ENCODE measurements around the gene ZBTB7B. TPM values are rescaled to one million over a fixed set of nuclear protein-coding genes. Genes with fewer than 3 reads are reported as not detected.

The ZBTB7B gene
- total RNA-seq, 1 donor from 2014 or later: 8.1 TPM

GRCh38 chr1:155035936-155036335 is 33.3 kb downstream of the ZBTB7B start:
- DNase-seq: no peak
- no peak for TF ChIP-seq CTCF (IDR thresholded peaks at IDR 0.05; ENCODE audit: partially characterized antibody, unreplicated experiment)
- H3K4me1 Mint-ChIP-seq (ENCODE audit: low read depth, unreplicated experiment): no peaks in the 10 kb centered on the region
- peaks cover 8% of the 10 kb centered on the region for H3K9me3 Mint-ChIP-seq (ENCODE audit: unreplicated experiment)
- H3K36me3 Mint-ChIP-seq (ENCODE audit: unreplicated experiment): no peaks in the 10 kb centered on the region
- no peak overlapping the region for H3K4me3 Mint-ChIP-seq (ENCODE audit: unreplicated experiment)
- peaks cover 4% of the 10 kb centered on the region for H3K27me3 Mint-ChIP-seq (ENCODE audit: unreplicated experiment)
- H3K27ac Mint-ChIP-seq (ENCODE audit: unreplicated experiment): no peak overlapping the region

- no peak for DNase-seq
- Mint-ChIP-seq H3K9me3 (ENCODE audit: unreplicated experiment) (peaks cover 8% of the 10 kb centered on the region), H3K27me3 (ENCODE audit: unreplicated experiment) (peaks cover 4% of the 10 kb centered on the region), H3K36me3 (ENCODE audit: unreplicated experiment) (no peaks in the 10 kb centered on the region), H3K27ac (ENCODE audit: unreplicated experiment) (no peak overlapping the region), H3K4me1 (ENCODE audit: low read depth, unreplicated experiment) (no peaks in the 10 kb centered on the region), H3K4me3 (ENCODE audit: unreplicated experiment) (no peak overlapping the region)
- TF ChIP-seq CTCF (IDR thresholded peaks at IDR 0.05; ENCODE audit: partially characterized antibody, unreplicated experiment): no peak
Measured at GRCh38 chr1:155037043-155037442, 34.4 kb downstream of the ZBTB7B start.

GRCh38 chr1:155037851-155038441 is 35.3 kb downstream of the ZBTB7B start:
- peak overlapping the region; percentile 5 for H3K4me3 Mint-ChIP-seq (ENCODE audit: unreplicated experiment)
- H3K4me1 Mint-ChIP-seq (ENCODE audit: low read depth, unreplicated experiment): no peaks in the 10 kb centered on the region
- H3K36me3 Mint-ChIP-seq (ENCODE audit: unreplicated experiment): no peaks in the 10 kb centered on the region
- DNase-seq: no peak
- peaks cover 8% of the 10 kb centered on the region for H3K9me3 Mint-ChIP-seq (ENCODE audit: unreplicated experiment)
- H3K27me3 Mint-ChIP-seq (ENCODE audit: unreplicated experiment): peaks cover 2% of the 10 kb centered on the region
- TF ChIP-seq CTCF (IDR thresholded peaks at IDR 0.05; ENCODE audit: partially characterized antibody, unreplicated experiment): no peak
- no peak overlapping the region for H3K27ac Mint-ChIP-seq (ENCODE audit: unreplicated experiment)

- H3K4me1 Mint-ChIP-seq (ENCODE audit: low read depth, unreplicated experiment): no peaks in the 10 kb centered on the region
- H3K27me3 Mint-ChIP-seq (ENCODE audit: unreplicated experiment): peaks cover 2% of the 10 kb centered on the region
- no peak overlapping the region for H3K27ac Mint-ChIP-seq (ENCODE audit: unreplicated experiment)
- DNase-seq: no peak
- no peaks in the 10 kb centered on the region for H3K36me3 Mint-ChIP-seq (ENCODE audit: unreplicated experiment)
- H3K4me3 Mint-ChIP-seq (ENCODE audit: unreplicated experiment): no peak overlapping the region
- no peak for TF ChIP-seq CTCF (IDR thresholded peaks at IDR 0.05; ENCODE audit: partially characterized antibody, unreplicated experiment)
- H3K9me3 Mint-ChIP-seq (ENCODE audit: unreplicated experiment): peaks cover 8% of the 10 kb centered on the region
Measured at GRCh38 chr1:155038602-155039307, 36.2 kb downstream of the ZBTB7B start.

GRCh38 chr1:155039308-155039669 is 36.7 kb downstream of the ZBTB7B start:
- Mint-ChIP-seq H3K4me3 (ENCODE audit: unreplicated experiment) (no peak overlapping the region), H3K4me1 (ENCODE audit: low read depth, unreplicated experiment) (no peaks in the 10 kb centered on the region), H3K9me3 (ENCODE audit: unreplicated experiment) (peaks cover 3% of the 10 kb centered on the region), H3K36me3 (ENCODE audit: unreplicated experiment) (no peaks in the 10 kb centered on the region), H3K27ac (ENCODE audit: unreplicated experiment) (no peak overlapping the region), H3K27me3 (ENCODE audit: unreplicated experiment) (peaks cover 2% of the 10 kb centered on the region)
- no peak for TF ChIP-seq CTCF (IDR thresholded peaks at IDR 0.05; ENCODE audit: partially characterized antibody, unreplicated experiment)
- no peak for DNase-seq

All from glutamatergic neuron (in vitro differentiated cells).